Stimulated activated CD8-positive, alpha-beta memory T cell treated with anti-CD3 and anti-CD28 coated beads, Interleukin-12 subunit alpha, Interleukin-12 subunit beta, amount 100 ng/mL, for 4 hours (primary cell): ENCODE measurements around the gene ZNF132.
"Not testable (repeated sequence)": the region's sequence is repeated elsewhere in the genome, so short reads cannot be mapped to it uniquely, and the experiment has no call there.

Experiments used
- DNase-seq: peaks from one replicate; pipeline ENCODE4 v3.0.0-alpha.2; 2020; ENCODE audit warnings: low read depth

Gene ZNF132

DNA sequence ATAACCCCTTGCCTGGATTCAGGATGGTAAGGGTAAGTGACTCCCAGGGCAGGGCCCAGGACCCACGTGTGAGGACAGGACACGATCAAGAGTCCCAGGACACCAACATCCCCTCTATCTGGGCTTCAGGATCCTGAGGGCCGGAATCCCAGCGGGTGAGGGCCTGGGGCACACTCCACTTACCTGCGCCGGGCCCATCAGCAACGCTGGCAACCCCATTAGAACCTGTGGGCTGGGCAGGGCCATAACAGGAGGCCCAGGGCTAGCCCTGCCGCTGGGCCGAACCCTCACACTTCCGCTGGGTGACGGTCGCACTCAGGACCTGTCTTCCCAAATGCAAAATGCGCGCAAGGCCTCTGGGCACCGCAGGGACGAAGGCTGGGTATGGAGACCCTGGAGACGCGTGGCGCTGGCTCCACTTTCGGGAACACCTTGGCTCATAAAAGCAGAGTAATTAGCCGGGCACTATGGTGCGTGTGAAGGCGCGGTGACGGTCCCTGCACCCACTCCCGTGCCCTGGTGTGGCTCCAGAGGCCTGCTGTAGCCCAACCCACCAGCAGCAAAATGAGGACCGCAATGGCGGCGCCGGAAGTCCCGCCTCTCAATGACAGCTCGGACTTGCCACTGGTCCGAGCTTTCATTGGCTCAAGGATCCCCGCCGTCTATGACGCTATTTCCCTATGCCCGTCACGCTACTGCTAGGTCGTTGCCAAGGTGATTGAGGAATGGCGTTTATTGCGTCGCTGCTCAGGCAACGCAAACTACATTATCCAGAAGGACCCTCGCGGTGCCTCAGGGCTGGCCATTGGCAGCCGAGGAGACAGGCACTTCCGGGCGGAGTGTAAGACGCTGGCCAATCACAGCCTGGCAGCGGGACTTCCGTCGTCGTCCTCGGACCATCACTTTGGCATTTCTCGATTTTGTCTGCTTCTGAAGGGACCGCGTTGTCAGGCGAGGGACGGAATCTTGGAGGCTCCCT lies at the start of gene ZNF132:
Gene ZNF132, minus strand, starts transcription at position 578 of the 979 bp plus-strand sequence. Its CDS starts 332 bp downstream, at position 246.
- DNase-seq: peak; percentile 86

DNA sequence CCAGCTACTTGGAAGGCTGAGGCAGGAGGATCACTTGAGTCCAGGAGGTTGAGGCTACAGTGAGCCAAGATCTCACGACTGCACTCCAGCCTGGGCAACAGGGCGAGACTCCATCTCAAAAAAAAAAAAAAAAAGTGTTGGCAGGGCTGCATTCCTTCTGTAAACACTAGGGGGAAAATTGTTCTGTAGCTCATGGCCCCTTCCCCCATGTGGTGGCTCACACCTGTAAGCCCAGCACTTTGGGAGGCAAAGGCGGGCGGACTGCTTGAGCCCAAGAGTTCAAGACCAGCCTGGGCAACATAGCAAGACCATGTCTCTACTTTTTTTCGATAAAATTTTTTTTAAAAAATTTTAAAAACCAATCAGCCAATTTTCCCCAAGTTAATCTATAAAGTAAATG lies 44.4 kb upstream of the ZNF132 start:
- DNase-seq: not testable (repeated sequence)

DNA sequence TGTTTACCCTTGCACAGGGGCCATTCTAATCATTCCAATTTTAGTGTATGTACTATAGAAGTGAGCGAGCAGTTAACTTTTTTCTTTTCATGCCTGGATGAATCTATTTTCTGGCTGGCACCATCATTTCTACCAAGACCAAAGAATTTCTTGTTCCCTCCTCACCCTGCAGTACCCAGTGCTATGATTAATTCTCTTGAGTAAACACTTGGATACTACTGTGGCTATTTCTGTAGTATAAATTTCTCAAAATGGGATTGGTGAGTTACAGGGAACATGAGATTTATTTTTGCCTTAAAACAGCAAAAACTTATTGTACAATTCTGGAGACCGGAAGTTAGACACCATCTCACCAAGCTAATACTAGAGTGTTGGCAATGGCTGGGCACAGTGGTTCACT lies 43.8 kb upstream of the ZNF132 start:
- no peak for DNase-seq

DNA sequence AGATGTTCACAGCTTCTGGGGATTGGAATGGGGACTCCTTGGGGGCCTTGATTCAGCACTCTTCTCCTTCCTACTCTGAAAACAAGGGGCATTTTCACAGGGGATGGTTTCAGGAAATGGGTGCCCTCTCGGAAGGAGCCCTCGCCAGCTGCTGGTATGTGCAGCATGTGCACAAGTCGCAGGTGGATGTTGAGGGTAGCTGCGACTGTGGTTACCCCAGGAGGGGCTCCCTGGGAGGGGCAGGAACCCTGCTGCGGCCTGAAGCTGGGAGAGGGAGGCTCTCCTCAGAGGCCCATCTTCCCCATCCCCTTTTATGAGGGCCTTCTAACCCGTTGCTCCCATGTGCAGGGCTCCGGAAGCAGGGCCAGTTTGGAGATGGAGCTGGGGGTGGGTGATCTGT lies 42.4 kb upstream of the ZNF132 start:
- no peak for DNase-seq

DNA sequence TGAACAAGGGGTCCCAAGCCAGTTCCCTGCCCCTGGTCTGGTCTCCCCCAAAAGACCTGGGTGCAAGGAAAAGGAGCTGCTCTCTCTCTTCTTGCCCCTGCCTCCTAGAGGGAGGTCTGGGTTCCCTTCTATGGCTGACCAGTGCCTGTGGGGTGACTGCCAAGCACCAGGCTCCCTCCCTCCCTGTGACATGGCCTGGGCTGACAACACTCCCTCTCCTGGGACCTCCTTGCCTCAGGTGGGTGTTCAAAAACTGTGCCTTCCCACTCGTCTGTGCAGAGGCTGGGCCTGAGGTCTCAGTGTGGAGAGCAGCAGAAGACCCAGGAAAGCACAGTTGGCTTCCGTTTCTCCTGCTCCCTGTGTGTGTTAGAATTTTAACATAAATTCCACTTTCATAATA lies 40.9 kb upstream of the ZNF132 start:
- no peak for DNase-seq

DNA sequence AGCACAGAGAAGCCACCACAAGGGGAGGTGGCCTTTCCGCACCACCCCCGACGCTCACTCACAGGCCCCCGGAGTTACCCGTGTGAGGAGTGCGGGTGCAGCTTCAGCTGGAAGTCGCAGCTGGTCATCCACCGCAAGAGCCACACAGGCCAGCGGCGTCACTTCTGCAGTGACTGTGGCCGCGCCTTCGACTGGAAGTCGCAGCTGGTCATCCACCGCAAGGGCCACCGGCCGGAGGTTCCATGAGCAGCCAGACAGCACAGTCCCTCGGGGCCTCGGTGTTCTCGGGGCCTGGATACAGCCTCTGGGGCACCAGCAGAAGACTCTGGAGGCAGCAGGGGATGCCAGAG lies 40.5 kb upstream of the ZNF132 start:
- no peak for DNase-seq

DNA sequence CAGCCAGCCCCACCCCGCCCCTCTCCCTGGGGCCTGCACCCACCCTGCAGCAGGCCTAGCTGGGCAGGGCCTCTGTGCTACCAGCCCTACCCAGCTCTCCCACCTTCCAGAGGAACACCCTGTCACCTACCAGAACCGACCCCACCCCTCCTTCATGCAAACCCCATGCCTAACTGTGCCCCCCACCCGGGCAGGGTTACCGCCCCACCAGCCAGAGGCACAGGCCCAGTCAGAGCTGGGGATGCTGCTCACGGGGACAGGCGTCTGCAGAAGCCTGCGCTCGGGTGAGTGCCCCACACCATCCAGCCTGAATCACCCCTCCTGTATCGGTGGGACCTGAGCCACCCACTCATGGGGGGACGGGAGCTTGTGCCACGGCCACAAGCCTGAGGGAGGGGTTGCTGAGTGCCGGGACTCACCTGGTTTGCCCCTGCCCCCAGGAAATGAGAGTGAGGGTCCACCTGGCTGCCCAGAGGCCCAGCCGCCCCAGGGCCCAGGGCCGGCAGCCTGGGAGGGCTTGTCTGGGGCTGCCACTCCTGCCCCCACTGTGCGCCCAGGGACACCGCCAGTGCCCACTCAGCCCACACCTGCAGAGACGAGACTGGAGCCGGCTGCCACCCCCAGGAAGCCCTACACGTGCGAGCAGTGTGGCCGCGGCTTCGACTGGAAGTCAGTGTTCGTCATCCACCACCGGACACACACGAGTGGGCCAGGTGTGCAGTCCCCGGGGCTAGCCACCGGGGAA lies 40.0 kb upstream of the ZNF132 start:
- no peak for DNase-seq

DNA sequence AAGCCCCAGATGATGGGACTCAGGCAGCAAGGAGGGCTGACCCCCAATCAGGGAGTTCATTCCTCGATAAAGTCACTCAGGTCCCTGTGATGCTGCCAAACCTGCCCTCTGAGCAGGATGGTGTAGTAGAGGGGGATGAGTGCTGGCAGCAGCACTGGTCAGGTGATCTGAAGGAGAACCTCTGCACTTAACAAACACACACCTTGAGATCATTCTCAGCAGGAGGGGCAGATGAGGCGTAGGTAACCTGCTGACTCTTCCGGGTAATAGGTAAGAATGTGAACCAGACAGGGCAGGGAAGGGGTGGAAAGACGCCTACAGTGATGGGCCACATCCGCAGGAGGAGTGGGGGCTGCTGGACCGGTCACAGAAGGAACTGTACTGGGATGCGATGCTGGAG lies 39.4 kb upstream of the ZNF132 start:
- DNase-seq: no peak

DNA sequence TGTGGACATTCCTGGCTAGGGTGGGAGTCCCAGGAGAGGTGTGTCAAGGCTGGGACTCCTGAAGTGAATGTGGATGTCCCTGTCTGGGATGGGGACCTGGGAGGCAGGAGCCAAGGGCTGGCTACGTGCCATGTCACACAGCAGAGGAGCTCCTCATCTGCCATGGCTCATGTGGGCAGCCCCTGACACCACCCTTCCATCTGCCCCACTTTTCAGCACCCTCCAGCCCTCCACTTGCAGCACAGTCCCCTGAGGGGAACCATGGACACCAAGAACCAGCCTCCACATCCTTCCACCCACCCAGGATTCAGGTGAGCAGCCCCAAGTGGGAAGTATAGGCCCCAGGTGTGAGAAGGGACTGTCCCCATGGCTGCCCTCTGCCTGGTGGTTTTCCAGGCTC lies 37.9 kb upstream of the ZNF132 start:
- no peak for DNase-seq

DNA sequence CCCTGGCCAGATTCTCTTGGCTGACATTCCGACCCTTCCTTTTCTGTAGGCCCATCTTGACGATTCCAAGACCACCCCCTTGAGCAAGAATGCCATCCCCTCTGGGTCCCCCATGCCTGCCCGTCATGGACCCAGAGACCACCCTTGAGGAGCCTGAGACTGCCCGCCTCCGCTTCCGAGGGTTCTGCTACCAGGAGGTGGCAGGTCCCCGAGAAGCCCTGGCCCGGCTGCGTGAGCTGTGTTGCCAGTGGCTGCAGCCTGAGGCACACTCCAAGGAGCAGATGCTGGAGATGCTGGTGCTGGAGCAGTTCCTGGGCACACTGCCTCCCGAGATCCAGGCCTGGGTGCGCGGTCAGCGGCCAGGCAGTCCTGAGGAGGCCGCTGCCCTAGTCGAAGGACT lies 37.2 kb upstream of the ZNF132 start:
- no peak for DNase-seq

DNA sequence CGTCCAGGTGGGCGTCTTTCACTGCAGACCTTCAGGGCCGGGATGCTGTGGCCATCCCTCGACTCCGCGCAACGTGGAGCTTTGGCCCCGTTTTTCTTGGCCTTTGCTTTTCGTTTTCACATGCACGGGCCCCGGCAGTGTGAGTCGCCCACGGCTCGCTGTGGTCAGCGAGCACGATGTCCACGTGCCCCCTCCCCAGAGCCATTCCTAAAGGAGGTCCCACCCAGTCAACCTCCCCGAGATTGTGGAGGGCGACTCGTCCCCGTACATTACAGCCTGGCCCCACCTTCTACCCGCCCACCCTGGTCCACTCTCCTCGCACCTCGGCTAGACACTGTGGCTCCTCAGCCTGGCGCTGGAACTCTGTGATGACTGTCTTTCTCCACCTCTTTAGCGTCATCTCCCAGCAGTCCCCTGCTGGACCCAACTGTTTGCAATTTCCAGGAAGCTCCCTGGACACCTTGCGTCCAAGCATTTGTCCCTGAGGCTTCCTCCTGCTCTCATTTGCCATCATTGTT lies 36.6 kb upstream of the ZNF132 start:
- DNase-seq: no peak

DNA sequence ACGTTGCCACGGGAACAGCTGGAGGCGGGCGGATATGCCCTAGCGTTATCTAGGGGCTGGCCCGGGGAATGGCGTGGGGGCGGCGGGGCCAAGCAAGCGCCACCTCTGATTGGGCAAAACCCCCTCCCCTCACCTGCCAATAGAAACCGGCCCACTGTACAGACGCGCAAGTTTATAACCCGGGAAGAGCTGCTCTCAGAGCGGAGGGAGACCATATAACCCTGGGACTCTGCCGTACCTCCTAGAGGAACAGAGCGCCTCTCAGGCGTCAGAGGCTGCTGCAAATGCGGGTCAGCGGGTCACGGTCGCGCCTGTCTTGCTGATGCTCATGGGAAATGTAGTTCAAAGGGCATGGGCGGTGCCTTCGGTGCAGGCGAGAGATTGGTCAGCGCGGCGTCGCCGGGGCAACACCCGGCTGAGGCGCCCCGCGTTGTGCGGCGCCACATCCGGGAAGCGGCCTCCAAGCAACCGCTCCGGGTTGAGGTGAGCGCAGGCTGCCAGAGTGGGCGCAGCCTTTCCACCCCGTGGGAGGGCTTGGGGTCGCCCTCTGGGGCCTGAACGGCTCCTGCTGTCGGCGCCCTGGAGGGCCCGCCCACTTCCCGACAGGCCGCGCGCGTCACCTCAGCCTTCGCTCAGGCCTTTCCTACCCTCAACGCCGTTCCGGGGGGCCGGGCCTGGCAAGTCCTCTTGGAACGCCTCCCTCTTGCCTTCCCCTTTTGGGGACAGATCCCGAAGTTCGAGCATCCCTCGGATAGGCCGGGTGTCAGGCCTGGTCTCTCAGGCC lies 36.0 kb upstream of the ZNF132 start, which contains the start of gene ZNF446:
Gene ZNF446, plus strand, starts transcription at position 639 of the 784 bp plus-strand sequence. CDS start 867 bp downstream, outside the sequence.
- DNase-seq: peak; percentile 92

DNA sequence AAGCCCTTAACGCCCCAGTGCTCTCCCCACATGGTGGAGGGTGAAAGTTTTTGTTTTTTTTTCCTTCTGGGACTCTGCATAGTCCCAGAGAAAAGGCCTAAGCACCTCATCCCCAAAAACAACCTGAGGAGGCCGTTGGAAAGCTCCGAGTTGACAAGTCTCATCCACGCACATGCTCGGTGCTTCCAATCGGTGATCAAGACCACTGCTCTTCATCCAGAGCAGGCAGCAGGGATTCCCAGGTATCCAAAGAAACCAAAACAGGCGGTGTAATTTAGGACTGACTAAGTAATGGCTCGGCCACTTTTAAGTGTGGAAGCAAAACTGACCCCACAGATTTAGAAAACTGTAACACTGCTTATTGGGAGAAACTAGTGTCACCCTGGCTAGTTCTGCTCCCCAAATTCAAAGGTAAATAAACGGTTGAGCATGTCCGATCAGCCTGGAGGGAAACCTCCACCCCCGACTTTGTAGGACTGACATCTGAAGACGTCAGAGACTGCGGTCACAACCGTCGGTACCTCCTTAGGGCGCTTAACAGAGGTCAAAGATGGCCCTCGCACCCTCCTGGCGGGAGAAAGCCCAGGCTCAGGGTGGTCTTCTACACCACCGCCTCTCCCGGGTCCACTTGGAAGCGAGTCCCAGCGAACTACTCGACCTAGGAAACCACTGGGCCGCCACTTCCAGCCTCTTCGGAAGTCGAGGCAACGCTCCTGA lies 35.2 kb upstream of the ZNF132 start:
- no peak for DNase-seq

DNA sequence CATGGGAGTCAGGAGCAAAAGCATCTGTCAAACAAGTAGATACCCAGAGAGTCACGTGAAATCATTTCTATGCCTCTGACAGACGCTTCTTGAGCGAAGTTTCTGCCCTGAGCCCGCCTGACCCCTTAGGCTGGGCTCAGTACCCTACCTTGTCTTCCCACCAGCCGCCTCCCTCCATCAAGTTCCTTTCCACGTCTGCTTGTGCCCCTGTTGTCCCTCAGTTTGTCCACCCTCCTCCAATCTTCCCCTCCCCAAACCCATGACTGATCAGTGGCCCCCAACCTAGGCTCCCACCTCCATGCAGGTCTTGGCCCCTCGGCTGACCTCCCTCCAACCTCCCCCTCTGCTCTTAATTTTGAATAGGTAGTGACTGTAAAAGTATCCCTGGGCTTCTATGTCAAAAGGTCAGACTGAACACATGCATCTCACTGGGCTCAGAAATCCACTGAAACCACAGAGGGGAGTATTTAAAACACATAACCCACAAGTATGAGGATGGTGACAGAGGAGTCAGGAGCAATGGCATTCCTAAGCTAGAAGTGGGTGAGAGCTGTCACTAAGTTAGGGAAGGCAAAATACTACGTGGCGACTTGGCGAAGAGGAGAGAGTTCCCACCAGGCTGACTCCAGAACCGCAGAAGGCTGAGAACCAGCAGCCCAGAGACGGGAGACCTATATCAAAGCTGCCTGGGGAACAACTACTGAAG lies 34.5 kb upstream of the ZNF132 start:
- DNase-seq: no peak

DNA sequence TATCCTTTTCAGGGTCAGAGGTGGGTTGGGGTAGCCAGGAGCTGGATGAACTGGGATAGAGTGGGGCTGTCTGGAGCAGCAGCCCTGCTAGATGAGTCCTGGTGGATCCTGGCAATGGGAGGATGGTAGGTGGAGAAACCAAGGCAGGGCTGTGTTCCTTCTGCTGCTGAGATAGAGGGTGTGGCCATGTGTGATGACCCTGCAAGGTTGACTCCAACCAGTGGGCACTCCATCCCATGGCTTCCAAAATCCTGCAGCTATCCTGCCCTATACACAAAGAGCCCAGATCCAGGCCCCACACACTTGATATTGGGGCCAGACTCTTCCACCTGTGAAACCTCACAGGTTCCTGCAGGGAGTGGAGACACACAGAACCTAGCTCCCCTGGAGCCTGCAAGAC lies 33.8 kb upstream of the ZNF132 start:
- DNase-seq: no peak

DNA sequence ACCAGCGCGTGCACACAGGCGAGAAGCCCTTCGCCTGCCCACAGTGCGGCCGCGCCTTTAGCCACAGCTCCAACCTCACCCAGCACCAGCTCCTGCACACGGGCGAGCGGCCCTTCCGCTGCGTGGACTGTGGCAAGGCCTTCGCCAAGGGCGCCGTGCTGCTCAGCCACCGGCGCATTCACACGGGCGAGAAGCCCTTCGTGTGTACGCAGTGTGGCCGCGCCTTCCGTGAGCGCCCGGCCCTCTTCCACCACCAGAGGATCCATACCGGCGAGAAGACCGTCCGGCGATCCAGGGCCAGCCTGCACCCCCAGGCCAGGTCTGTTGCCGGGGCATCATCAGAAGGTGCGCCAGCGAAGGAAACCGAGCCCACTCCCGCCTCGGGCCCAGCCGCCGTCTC lies 31.8 kb upstream of the ZNF132 start:
- DNase-seq: no peak

DNA sequence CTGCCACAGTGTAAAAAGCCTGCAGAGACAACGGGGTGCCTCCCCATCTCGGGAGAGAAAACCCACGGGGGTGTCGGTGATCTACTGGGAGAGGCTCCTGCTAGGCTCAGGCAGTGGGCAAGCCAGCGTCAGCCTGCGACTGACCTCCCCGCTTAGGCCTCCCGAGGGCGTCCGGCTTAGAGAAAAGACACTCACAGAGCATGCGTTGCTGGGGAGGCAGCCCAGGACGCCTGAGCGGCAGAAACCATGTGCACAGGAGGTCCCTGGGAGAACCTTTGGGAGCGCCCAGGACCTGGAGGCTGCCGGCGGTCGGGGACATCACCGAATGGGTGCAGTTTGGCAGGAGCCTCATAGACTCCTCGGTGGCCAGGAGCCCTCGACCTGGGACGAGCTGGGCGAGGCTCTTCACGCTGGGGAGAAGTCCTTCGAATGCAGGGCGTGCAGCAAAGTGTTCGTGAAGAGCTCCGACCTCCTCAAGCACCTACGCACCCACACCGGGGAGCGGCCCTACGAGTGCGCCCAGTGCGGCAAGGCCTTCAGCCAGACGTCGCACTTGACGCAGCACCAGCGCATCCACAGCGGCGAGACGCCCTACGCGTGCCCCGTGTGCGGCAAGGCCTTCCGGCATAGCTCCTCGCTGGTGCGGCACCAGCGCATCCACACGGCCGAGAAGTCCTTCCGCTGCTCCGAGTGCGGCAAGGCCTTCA lies 31.0 kb upstream of the ZNF132 start:
- not testable (repeated sequence) for DNase-seq

DNA sequence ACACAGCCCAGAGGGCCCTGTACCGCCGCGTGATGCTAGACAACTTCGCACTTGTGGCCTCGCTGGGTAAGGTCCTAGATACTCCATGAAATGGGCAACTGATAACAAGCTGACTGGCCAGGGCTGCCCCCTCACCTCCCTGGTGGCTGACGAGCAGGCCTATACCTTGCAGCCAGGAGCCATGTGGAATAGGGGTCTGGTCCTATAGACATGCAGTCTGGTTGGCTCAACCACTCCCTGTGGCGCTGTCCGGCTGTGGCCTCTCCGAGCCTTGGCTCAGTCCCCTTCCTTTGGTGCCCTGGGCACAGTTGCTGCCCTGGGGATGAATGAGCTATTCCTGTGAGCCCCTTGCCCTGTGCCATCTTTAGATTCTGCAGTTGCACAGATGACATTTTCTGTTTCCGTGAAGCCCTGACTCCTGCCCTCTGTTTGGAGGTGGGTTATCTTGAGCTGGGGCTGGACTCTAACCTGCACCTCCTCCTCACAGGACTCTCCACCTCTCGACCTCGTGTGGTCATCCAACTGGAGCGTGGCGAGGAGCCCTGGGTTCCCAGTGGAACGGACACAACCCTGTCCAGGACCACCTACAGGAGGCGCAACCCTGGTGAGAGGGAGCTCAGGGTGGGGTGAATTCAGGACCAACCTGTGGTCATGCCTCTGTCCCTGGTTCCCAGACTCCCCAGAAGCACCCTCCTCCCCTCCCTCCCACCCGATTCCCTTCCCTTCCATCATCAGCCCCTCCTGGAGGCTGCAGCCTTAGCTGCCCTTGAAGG lies 29.5 kb upstream of the ZNF132 start:
- DNase-seq: no peak

DNA sequence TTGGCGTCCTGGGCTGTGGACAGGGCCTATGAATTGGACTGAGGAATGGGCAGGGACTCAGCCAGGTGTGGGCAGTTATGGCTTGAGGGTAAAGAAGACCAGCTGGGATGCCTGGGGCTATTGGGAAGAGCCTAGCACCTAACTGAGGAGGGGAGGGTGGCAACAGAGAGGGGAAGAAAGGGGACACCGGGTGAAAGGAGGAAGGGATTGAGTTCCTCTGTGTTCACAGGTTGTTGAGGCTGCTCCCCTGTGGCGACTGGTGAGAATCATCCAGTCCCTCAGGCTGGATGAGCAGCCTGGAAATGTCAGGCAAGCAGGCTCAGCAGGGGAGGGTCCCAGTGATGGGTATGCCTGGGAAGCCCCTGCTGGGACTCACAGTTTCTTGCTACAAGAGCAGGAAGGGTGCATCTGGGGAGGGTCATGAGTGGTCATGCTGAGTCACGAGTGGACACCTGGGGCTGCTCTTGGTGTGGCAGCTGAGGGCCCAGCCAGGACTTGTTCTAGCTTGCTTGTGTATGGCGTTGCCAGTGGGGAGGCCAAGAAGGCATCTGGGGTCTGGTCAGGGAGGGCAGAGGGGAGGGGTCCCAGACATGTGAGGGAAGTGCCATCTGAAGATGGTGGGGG lies 28.4 kb upstream of the ZNF132 start:
- no peak for DNase-seq
